Loucy (cell line): ENCODE measurements around the gene MECR.

Experiments used
- H2AFZ ChIP-seq: fragments of 200-600 bp; sonication (generic); 2 replicates; pipeline ENCODE4 v1.6.0; 2016; ENCODE audit warnings: antibody characterized with exemption, mild to moderate bottlenecking, low read length, moderate library complexity
- H3F3A ChIP-seq: fragments of 200-600 bp; 2 replicates; pipeline ENCODE4 v1.6.0; 2016; ENCODE audit warnings: antibody characterized with exemption, low read depth, mild to moderate bottlenecking
- H3K27me3 ChIP-seq: fragments of 200-600 bp; sonication (generic); 2 replicates; pipeline ENCODE4 v1.6.1; 2014; ENCODE audit warnings: low read length, mild to moderate bottlenecking; ENCODE audit not compliant: insufficient read depth, poor library complexity, severe bottlenecking
- H3K36me3 ChIP-seq: fragments of 200-600 bp; sonication (generic); 2 replicates; pipeline ENCODE4 v1.6.1; 2016; ENCODE audit warnings: low read length; ENCODE audit not compliant: insufficient read depth
- H3K4me1 ChIP-seq: fragments of 200-600 bp; sonication (generic); 2 replicates; pipeline ENCODE4 v1.5.1; 2014; ENCODE audit warnings: low read length, mild to moderate bottlenecking; ENCODE audit not compliant: insufficient read depth, poor library complexity, severe bottlenecking
- H3K4me2 ChIP-seq: fragments of 200-600 bp; sonication (generic); 2 replicates; pipeline ENCODE4 v1.6.0; 2014; ENCODE audit warnings: antibody characterized with exemption, low read length, low read depth, mild to moderate bottlenecking; ENCODE audit not compliant: poor library complexity, severe bottlenecking
- H3K4me3 ChIP-seq: fragments of 200-600 bp; sonication (generic); 2 replicates; pipeline ENCODE4 v1.5.1; 2014; ENCODE audit warnings: low read length, mild to moderate bottlenecking, mixed read lengths; ENCODE audit not compliant: poor library complexity, severe bottlenecking
- H3K79me2 ChIP-seq: fragments of 200-600 bp; sonication (generic); 2 replicates; pipeline ENCODE4 v1.6.1; 2014; ENCODE audit warnings: low read length; ENCODE audit not compliant: insufficient read depth
- H3K9ac ChIP-seq: fragments of 200-600 bp; sonication (generic); 2 replicates; pipeline ENCODE4 v1.6.0; 2014; ENCODE audit warnings: mild to moderate bottlenecking, low read depth, low read length, moderate library complexity; ENCODE audit not compliant: poor library complexity, severe bottlenecking
- H3K9me2 ChIP-seq: fragments of 200-600 bp; sonication (generic); replicated peaks from 2 replicates; pipeline ENCODE4 v1.6.1; 2016; ENCODE audit warnings: low read depth, low read length, mixed read lengths
- H3K9me3 ChIP-seq: fragments of 200-600 bp; sonication (generic); 2 replicates; pipeline ENCODE4 v1.6.1; 2014; ENCODE audit warnings: mild to moderate bottlenecking, antibody characterized with exemption, low read length, low read depth; ENCODE audit not compliant: insufficient read depth
- H4K20me1 ChIP-seq: fragments of 200-600 bp; sonication (generic); 2 replicates; pipeline ENCODE4 v1.6.0; 2014; ENCODE audit warnings: antibody characterized with exemption, low read length, mild to moderate bottlenecking; ENCODE audit not compliant: insufficient read depth, poor library complexity, severe bottlenecking
- EZH2phosphoT487 ChIP-seq: fragments of 200-600 bp; IDR thresholded peaks from 2 replicates; pipeline ENCODE4 v1.6.1; 2018; ENCODE audit warnings: antibody characterized with exemption, mild to moderate bottlenecking, moderate library complexity, borderline replicate concordance
- TF ChIP-seq, protein P1 (sequence below): fragments of 200-600 bp; sonication (generic); conservative IDR thresholded peaks from 2 replicates; pipeline ENCODE4 v1.5.1; 2014; ENCODE audit warnings: mild to moderate bottlenecking, antibody characterized with exemption, low read length

MECR gene

DNA sequence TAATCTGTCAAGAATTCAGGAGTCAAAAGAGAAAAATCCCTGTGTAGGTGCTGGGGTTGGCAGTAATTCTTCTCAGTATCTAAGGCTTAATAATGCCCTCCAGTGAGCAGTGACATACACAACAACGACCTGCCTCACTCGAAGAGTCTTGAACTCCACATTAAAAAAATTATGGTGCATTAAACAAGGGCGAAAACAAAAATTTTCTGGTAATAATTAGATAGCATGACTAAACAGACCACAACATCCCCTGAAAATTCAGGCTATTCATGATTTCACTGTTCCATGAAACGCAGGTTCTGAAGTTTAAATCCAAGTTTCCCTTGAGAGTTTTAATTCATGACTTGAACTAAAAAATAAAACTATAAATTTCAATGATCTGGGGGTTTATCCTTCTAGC, 54.2 kb downstream of the MECR start:
- TF ChIP-seq, protein P1, sequence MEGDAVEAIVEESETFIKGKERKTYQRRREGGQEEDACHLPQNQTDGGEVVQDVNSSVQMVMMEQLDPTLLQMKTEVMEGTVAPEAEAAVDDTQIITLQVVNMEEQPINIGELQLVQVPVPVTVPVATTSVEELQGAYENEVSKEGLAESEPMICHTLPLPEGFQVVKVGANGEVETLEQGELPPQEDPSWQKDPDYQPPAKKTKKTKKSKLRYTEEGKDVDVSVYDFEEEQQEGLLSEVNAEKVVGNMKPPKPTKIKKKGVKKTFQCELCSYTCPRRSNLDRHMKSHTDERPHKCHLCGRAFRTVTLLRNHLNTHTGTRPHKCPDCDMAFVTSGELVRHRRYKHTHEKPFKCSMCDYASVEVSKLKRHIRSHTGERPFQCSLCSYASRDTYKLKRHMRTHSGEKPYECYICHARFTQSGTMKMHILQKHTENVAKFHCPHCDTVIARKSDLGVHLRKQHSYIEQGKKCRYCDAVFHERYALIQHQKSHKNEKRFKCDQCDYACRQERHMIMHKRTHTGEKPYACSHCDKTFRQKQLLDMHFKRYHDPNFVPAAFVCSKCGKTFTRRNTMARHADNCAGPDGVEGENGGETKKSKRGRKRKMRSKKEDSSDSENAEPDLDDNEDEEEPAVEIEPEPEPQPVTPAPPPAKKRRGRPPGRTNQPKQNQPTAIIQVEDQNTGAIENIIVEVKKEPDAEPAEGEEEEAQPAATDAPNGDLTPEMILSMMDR = no peak
- TF ChIP-seq EZH2phosphoT487 = no peak
- peaks cover 90% of the 10 kb centered on the region for H4K20me1 ChIP-seq
- H3F3A ChIP-seq = 0 out of 2 replicates have a peak, but pooled peaks cover 9% of the 10 kb centered on the region
- peak overlapping the region; percentile 97 for H3K4me3 ChIP-seq
- H3K27me3 ChIP-seq = no peaks in the 10 kb centered on the region
- H3K79me2 ChIP-seq = peaks cover 99% of the 10 kb centered on the region
- H3K4me2 ChIP-seq = peak overlapping the region; percentile 92
- H3K9ac ChIP-seq = no peak overlapping the region
- H3K9me3 ChIP-seq = no peaks in the 10 kb centered on the region
- H3K36me3 ChIP-seq = peaks cover 9% of the 10 kb centered on the region
- no peaks in the 10 kb centered on the region for H3K9me2 ChIP-seq
- H2AFZ ChIP-seq = no peak overlapping the region
- H3K4me1 ChIP-seq = peaks cover 39% of the 10 kb centered on the region

DNA sequence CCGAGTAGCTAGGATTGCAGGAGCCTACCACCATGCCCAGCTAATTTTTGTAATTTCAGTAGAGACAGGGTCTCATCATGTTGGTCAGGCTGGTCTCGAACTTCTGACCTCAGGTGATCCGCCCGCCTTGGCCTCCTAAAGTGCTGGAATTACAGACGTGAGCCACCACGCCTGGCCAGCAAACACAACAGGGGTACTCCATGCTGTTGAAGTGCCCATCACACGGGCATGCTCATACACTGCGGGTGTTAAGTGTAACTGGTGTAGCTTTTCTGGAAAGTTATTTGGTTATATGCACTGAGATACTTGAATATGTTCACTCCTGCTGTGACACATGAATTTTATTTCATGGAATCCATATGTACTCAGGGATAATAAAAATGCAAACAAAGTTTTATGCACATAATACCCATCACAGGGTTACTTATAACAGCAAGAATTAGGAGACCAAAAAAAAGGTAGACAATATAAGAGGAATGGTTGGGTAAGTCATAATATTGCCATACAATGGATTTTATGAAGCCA, 58.3 kb downstream of the MECR start:
- Histone ChIP-seq H3K9me3 (no peaks in the 10 kb centered on the region), H2AFZ (no peak overlapping the region), H3K4me3 (peak overlapping the region; percentile 48), H4K20me1 (peaks cover 94% of the 10 kb centered on the region), H3K79me2 (peaks cover 99% of the 10 kb centered on the region), H3K36me3 (peaks cover 27% of the 10 kb centered on the region), H3K27me3 (no peaks in the 10 kb centered on the region), H3K4me1 (peaks cover 42% of the 10 kb centered on the region), H3F3A (0 out of 2 replicates have a peak, but pooled peaks cover 18% of the 10 kb centered on the region), H3K9me2 (no peaks in the 10 kb centered on the region), H3K4me2 (peak overlapping the region; percentile 72), H3K9ac (no peak overlapping the region)
- no peak for TF ChIP-seq EZH2phosphoT487
- TF ChIP-seq, protein P1 = no peak

DNA sequence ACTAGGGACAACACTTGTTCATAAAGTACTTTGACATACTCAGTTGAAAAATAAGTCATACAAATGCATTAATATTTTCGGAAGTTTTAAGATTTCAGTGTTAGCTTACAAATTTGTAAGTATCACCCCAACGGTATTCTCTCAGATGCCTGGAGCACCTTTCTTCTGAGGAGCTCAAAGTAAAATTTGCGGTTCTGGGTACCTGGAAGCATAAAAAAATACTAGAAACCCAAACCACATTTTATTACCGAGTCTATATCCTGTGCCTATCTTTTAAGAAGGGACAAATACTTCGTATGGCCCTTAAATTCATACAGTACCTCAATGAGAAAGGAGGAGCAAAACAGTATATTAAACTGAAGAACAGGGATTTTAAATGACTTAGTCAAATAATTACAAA, 59.2 kb downstream of the MECR start:
- peak overlapping the region; percentile 48 for H3K4me3 ChIP-seq
- H3K79me2 ChIP-seq = peaks cover 99% of the 10 kb centered on the region
- H3K9me3 ChIP-seq = no peaks in the 10 kb centered on the region
- H2AFZ ChIP-seq = no peak overlapping the region
- 0 out of 2 replicates have a peak, but pooled peaks cover 14% of the 10 kb centered on the region for H3F3A ChIP-seq
- TF ChIP-seq, protein P1 = no peak
- TF ChIP-seq EZH2phosphoT487 = no peak
- no peaks in the 10 kb centered on the region for H3K9me2 ChIP-seq
- no peak overlapping the region for H3K9ac ChIP-seq
- H3K36me3 ChIP-seq = peaks cover 35% of the 10 kb centered on the region
- peaks cover 94% of the 10 kb centered on the region for H4K20me1 ChIP-seq
- no peaks in the 10 kb centered on the region for H3K27me3 ChIP-seq
- peaks cover 46% of the 10 kb centered on the region for H3K4me1 ChIP-seq
- peak overlapping the region; percentile 72 for H3K4me2 ChIP-seq
